Measurements from ENCODE around the gene GBP1.
A peak's percentile ranks its signal among the peaks of the same experiment; 100 is the strongest.
"Not testable (repeated sequence)": the region's sequence is repeated elsewhere in the genome, so short reads cannot be mapped to it uniquely, and the experiment has no call there.

The GBP1 gene, protein sequence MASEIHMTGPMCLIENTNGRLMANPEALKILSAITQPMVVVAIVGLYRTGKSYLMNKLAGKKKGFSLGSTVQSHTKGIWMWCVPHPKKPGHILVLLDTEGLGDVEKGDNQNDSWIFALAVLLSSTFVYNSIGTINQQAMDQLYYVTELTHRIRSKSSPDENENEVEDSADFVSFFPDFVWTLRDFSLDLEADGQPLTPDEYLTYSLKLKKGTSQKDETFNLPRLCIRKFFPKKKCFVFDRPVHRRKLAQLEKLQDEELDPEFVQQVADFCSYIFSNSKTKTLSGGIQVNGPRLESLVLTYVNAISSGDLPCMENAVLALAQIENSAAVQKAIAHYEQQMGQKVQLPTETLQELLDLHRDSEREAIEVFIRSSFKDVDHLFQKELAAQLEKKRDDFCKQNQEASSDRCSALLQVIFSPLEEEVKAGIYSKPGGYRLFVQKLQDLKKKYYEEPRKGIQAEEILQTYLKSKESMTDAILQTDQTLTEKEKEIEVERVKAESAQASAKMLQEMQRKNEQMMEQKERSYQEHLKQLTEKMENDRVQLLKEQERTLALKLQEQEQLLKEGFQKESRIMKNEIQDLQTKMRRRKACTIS

DNA sequence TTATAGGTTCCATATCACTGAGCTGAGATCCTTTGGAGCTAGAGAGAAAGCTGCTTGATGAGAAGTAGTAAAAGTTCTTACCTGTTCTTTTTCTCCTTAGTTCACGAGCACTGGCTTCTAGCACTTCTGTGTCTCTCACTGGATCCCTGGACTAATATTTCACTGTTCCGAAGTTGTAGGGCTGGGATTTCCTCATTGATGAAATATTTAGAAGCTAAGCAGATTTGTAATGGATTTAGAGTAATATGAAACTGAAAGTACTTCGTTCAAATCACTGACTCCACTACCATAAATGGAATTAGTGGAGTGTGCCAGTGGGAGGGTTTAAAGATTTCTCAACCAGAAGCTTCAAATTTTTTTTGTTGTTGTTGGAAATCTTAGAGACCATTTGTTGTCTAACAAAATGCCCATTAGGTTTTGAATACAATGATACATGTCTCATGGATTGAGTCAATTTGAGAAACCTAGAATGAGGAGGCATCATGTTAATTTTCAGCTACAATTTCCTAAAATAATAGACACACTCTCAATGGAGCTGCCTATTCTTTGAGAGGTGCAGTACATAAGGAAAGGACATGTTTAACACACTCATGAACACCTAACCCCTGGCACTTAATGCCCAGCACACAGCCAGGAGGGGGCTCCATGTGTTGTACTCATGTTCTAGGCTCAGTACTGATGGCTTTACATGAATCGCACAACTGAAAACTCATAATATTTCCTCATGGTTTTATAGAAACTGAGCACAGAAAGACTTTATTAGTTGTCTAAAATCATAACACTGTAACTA is at the start of gene GBP1:
TSS of gene GBP1 (minus strand) at position 130 of the 790 bp plus-strand sequence. CDS start 1,974 bp downstream, outside the sequence.
- DNase-seq: peak; percentile 16

DNA sequence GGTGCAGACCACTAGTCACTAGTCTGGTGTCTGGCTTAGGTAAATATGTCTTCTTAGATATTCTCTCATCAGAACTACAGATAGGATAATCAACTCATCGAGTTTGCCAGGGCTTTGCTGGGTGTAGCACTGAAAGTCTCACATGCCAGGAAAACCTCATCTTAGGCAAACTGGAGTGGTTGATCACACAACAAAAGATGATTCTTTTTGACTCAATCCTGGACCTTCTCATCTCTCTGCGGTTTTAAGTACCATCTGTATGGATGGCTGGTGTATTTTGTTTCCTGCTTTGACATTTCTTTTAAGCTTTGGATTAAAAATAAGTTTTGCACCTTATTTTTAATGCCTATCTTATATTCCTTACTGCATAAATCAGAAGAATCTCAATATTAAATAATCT is 49.7 kb upstream of the GBP1 start:
- no peak for DNase-seq

DNA sequence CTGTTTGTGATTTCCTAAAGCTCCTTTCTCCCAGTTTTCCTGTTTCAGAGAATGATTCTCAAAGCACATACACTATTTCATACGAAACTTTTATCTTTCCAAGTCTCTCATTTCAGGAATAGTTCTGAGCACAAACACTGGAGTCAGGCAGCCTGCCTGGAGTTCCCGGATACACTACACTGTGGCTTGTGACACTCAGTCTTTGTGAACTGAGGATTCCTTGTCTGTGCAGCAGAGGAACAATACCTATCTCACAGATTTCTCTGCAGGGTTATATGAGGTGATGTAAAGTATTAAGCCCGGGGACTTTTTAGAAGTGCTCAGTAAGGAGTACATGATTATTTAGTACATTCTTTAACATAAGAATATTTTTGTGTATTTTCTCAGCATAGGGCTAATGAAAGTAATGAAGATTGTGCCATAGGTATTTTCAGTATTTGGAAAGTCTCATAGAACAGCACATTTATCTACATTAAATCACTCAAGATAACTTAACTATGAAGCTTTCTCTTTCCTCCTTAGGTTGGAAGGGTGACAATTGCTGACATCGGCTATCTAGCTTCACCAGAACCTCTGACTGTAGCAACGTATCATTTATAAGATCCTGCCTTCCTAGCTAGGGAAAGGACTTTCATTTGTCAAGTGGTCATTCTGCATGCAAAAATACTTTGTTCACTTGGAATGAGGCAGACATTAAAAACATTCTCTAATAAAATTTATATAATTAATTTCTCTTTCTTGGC is 48.0 kb upstream of the GBP1 start:
- DNase-seq: no peak

DNA sequence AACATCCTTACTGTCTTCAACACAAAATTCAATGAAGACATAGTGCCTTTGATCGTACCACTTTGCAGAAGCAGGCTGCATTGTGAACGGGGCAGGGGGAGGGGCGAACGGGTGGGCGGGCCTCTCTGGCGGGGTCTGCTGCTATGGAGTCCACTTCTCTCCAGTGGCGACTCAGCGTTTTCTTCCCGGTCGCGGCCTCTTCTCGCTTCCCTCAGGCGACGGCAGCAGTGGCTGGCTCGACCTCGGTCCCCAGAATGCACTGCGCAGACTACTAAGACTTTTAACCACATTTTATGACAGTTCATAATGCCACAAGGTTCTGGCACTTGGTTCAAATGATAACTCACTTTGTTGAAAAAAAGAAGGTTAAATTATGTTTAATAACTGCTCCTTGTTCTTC is 39.7 kb upstream of the GBP1 start:
- no peak for DNase-seq

DNA sequence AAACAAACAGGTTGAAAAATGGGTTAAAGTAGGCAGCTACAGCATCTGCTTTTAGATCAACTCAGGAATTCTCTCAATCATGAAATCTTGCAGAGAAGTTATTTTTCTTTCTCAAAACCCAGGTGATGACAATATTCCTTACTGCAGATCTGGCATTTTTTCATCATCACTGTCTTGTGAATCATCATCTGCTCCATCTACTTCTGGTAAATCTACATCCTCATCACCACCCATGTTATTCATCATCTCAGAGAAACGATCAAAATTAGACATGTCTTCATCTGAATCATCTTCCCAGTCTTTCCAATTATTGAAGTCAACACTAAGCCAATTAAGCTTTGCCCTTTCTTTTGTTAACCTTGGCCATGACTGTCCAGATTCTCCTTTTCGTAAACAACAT is 39.1 kb upstream of the GBP1 start:
- no peak for DNase-seq

DNA sequence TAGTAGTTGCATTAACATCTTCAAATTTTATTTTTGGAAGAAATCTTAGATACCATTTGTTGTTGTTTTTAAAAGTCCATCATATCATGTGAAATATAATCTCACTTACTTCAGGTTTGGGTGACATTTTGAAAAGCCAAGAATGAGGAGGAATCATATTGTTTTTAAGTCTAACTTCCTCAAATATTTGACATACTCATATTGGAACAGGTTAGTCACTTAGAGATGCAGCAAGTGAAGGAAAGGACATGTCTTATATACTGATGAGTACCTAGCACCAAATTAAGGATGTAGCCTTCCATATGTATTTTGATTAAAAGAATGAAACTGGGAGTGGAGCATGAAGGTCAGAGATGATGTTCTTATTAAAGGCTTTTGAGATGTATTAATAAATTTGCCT is 37.0 kb upstream of the GBP1 start:
- DNase-seq: no peak

DNA sequence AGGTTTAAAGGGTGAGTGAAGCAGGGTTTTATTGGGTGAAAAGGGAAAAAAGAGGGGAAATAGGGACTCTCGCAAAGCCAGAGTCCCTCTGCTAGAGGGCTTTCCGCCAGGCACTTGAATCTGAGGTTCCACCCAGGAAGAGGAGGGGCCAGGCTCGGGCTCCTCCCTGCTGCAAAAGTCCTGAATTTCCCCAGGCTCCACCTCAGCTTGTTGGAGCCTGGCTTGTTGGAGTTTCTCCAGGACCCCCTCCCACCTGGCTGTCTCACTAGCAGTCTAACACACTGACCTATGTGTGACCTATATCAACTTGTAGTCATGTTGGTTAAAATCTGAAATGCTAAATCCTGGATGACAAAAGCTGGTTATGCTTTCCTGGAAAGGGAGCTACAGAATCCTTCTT is 35.4 kb upstream of the GBP1 start:
- no peak for DNase-seq

DNA sequence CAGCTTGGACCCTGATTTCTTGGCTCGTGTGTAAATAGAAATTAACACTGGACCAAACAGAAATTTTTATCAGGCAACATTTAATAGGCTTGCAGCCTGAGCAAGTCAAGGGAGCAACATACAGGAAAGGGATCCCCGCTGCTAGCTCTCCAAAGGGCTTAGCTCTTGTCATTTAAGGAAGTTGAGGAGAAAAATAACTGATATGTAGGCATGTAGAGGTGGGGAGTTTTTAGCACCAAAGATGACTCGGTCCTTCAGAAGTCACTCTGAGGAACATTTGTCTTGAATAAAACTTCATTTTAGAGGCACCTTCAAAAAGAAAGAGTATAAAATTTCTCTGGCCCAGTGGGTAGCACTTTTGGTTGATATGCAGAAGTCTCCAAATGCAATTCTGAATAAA is 33.8 kb upstream of the GBP1 start:
- DNase-seq: no peak

DNA sequence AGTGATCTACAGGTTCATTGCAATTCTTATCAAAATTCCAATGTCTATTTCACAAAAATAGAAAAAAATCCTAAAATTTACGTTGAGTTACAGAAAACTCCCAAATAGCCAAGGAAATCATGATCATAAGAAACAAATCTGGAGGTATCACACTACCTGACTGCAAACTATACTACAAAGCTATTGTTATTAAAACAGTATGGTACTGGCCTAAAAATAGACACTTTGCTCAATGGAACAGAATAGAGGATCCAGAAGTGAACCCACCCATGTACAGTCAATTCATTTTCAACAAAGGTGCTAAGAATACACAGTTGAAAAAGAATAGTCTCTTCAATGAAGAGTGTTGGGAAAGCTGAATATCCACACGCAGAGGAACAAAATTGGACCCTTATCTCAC is 30.7 kb upstream of the GBP1 start:
- DNase-seq: no peak

DNA sequence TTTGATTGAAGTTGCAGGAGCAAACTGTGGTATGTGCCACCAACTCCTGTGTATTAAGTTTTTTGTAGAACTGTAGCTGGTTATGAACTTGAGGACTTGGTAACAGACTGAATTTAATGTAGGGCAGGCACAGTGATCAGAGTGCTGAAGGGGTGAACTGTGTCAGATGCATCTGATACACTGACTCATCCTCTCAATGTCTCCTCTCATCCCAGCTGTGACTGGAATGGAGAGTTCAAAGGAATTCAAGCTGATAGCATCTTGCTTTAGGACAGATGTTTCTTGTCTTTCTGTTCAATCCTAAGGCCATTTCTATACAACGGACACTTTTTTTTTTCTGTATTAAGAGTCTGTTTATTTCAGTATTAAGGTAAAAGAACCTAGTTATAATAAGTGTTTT is 25.0 kb upstream of the GBP1 start:
- DNase-seq: no peak

DNA sequence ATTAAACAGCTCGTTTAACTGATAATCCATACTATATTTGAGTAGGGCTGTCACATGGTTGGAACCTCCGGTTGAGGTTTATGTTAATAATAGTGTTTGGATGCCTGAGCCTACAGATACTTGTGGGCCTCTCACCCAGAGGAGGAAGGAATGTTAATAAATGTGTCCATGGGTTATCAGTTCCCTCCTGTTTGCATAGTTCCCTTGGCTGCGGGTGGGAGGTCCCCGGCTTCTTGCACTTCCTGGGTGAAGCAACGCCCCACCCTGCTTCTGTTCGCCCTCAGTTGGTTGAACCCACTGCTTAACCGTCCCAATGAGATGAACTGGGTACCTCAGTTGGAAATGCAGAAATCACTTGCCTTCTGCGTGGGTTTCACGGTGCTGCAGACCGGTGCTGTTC is 23.6 kb upstream of the GBP1 start:
- no peak for DNase-seq

DNA sequence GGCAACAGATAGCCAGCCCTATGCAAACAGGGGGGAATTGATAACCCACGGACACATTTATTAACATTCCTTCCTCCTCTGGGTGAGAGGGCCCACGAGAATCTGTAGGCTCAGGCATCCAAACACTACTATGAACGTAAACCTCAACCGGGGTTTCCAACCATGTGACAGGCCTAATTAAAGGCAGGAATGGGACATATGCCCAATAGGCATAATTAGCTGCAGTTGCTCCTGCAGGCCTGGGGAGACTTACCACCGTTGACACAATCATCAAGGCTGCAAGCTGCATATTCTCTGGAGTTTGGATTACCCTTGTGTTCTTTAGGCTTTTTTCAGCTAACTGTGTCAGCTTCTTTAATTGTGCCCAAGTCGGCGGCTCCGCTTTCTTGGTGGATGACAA is 22.2 kb upstream of the GBP1 start:
- DNase-seq: no peak

DNA sequence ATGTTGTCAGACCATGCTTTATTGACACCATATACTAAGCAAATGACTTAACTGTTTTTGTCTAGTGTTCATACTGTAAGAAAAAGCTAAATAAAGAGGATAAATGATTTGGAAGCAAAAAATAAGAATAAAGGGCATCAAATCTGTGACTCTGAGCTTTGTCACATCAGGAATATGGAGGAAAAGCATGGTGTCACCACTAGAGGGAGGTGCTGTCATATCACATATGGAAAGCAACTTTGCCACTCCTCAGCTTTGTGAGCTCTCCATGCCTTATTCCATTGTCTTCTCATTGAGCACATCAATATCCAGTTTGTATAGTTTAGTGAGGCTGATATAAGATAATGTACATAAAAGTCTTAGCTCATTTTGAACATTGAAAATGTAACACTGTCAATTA is 20.8 kb upstream of the GBP1 start:
- peak; percentile 75 for DNase-seq

DNA sequence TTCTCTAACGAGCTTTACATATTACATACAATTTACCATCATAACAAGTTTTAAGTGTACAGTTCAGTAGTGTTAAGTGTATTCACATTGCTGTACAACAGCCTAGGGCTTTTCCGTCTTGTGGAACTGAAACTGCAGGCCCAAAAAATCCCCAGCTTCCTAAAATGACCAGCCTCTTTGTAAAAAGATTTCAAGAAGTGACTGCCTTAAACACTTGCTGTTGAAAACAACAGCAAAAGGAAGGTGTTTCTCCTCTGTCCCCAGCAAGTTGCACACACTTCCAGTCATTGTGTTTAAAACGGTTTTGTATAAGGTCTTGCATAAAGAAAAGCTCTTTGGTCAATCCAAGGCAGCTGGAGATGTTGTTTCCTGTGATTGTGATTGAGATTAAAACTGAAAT is 16.0 kb upstream of the GBP1 start:
- DNase-seq: no peak

DNA sequence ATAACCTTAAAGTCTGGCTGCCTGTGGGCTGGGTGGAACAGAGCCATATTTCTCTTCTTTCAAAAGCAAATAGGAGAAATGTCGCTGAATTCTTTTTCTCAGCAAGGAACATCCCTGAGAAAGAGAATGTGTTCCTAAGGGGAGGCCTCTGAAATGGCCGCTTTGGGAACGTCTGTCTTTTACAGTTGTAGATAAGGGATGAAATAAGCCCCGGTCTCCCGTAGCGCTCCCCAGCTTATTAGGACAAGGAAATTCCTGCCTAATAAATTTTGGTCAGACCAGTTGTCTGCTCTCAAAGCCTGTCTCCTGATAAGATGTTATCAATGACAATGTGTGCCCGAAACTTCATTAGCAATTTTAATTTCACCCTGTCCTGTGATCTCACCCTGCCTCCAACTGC is 15.1 kb upstream of the GBP1 start:
- DNase-seq: not testable (repeated sequence)

DNA sequence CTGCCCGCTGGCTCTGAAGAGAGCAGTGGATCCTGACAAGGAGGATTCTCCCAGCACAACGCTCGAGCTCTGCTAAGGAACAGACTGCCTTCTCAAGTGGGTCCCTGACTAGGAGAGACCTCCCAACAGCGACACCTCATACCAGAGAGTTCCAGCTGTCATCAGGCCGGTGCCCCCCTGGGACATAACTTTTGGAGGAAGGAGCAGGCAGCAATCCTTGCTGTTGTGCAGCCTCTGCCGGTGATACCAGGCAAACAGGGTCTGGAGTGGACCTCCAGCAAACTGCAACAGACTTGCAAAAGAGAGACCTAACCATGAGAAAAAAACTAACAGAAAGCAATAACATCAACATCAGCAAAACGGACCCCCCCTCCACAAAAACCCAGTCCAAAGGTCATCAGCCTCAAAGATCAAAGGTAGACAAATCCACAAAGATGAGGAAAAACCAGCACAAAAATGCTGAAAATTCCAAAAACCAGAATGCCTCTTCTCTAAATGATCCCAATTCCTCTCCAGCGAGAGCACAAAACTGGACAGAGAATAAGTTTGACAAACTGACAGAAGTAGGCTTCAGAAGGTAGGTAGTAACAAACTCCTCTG is 7.6 kb upstream of the GBP1 start:
- not testable (repeated sequence) for DNase-seq

DNA sequence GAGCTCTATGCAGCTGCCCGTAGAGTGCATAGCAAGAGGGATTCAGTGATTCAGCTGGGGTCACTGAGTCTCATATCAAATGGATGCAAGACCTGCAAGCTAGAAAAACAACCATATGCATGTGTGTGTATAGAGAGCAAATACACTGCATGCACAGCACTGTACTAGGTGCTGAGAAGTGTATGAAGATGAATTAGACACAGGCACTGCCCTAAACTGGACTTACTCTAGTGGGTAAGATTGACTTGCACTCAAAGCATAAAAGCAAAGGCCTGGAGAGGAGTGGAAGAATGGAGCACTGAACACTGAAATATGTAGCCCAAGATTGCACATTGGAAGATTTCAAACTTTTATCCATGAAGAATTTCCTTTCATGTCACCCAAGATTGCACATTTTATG is 5.5 kb upstream of the GBP1 start:
- peak; percentile 20 for DNase-seq

DNA sequence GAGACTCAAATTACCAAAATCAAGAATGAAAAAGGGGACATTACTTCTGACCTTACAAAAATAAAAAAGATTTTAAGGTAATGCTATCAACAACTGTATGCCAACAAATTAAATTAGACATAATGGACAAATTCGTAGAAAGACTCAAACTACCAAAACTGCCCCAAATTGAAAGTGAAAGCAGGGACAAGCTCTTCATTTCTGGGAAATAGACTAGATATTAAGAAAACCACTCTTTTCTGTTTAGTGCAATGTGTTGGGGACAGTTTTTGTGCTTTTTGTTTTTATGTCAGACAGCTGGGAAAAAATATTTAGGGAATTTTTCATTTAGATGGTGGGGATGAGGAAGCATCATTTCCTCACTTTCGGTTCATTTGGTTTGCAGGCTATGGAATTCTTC is 4.9 kb upstream of the GBP1 start:
- DNase-seq: peak; percentile 38

DNA sequence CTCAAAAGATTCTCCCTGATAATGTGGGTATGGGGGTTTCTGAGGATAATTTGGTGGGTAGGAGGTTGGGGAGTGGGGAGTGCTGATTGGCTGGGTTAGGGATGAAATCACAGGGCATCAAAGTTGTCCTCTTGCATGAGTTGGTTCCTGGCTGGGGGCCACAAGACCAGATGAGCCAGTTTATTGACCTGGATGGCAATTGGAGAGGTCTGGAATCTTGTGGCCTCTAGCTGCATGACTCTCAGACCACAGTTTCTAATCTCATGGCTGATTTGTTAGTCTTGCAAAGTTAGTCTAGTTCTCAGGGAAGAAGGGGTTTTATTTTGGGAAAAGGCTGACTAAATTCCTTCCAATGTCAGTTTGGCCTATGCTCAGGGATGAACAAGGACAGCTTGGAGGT is 3.3 kb upstream of the GBP1 start:
- DNase-seq: no peak

DNA sequence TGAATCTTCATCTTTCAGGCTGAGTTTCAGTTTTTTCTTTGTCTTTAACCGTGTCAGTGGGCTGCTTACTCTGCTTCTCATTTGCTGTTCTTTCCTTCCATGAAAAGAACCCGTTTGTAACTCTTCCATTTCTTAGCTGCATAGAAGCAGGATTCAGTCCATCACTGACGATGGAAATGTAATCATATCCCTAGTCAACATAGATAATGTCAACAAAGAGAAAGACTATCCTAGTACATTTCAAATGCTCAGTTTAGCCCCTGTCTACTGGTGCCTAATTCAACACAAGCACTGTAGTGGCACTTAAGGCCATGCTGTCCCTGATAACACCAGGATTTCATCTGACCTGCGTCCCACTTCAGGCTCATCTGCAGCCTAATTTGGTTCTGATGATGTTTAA is 376 bp downstream of the GBP1 start:
- DNase-seq: peak; percentile 8

DNA sequence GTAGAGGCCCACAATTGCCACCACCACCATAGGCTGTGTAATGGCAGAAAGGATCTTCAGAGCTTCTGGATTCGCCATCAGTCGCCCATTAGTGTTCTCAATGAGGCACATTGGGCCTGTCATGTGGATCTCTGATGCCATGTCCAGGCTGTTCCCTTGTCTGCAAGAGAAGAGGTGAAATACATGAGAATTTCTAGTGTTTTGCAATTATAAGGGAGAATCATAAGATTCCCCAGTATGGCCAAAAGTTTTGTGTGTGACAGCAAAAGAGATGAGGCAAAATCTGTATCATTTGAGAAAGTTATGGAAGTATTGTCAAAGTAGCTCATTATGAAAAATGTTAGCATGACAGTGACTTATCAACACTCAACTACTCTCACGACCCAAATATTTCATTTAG is 1.9 kb downstream of the GBP1 start:
- no peak for DNase-seq

DNA sequence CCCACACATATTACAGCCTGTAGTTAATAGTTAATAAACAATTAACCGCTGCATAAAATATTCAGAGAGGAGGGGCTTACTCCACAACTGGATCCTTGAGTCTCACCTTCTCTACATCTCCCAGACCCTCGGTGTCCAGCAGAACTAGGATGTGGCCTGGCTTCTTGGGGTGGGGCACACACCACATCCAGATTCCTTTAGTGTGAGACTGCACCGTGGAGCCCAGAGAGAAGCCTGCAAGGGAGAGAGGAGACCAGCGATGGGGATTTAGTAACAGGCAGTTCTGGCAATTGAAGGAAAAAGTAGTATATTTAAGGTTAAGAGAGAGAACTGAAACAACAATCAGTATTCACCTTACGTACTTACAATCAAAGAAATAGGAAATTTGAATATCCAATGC is 4.9 kb downstream of the GBP1 start:
- DNase-seq: no peak

DNA sequence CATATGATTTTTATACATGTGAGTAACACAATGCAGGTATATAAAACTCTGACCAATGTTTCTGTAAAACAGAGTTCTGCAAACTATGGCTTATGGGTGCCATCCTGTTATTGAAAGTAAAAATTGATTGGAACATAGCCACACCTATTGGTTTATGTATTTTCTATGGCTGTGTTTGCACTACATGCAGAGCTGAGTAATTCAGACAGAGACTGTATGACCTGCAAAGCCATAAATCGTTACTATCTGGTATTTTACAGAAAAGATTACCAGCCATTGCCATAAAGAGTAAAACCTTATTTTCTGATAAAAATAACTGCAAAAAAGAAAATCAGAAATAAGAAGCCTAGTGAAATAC is 13.1 kb downstream of the GBP1 start:
- DNase-seq: no peak
